HG03565 (cell line): ENCODE results near the gene ADAMTS2.

Experiments
- ATAC-seq: cut with Tn5 transposase; IDR thresholded peaks from one replicate; pipeline ENCODE4 v1.9.1; 2021; ENCODE audit warnings: mild to moderate bottlenecking, moderate library complexity; ENCODE audit not compliant: unreplicated experiment

Gene ADAMTS2

DNA sequence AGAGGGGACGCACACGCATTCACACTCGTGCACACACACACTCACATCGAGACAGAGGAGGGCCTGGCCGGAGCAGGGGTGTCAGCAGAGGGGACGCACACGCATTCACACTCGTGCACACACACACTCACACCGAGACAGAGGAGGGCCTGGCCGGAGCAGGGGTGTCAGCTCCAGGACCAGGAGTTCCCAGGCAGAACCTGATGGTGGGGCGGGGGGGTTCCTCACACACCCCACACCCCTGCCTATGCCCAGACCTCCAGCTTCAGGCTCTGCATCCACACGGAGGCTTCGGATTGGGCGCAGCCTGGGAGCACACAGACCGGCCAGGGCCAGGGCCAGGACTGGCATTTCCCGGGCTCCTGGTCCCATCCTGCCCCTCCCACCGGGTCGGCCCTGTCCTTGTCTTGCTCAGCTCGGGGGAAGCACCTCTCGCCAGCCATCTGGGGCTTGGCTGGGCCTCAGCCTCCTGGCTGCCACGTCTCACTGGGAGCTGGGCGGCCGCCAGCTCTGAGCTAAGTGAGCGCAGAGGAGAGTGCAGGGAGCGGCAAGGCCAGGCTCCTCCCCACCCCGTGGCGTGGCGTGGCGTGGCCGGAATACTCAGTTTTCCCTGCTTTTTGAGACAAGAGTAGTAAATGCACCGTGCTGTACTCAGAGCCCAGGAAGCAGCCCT is 31.3 kb downstream of the ADAMTS2 start:
- ATAC-seq = no peak

DNA sequence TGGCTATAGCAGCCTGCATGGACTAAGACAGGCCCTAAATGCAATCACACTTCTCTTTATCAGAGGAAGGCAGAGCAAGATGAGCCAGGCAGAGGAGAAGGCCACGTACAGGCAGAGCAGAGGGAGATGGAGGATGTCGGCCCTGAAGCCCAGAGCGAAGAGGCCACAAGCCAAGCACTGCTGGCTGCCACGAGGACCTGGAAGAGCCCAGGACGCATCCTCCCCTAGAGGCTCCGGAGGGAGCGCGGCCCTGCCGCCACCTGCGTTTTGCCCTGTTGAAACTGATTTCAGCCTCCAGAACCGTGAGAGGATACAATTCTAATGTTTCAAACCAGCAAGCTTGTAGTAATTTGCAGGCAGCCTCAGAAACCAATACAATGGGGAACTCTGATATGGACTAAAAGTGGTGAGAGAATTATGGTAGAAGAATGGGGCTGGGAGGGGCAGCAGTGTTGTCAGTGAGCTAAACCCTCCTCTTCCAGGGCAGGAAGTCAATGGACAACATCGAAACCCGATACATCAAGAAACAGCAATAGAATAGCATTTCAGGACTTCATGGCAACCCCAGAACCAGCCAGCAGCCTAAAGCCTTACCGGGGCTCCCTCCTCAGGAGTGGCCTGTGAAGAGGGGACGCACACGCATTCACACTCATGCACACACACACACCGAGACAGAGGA is 32.6 kb downstream of the ADAMTS2 start:
- no peak for ATAC-seq

DNA sequence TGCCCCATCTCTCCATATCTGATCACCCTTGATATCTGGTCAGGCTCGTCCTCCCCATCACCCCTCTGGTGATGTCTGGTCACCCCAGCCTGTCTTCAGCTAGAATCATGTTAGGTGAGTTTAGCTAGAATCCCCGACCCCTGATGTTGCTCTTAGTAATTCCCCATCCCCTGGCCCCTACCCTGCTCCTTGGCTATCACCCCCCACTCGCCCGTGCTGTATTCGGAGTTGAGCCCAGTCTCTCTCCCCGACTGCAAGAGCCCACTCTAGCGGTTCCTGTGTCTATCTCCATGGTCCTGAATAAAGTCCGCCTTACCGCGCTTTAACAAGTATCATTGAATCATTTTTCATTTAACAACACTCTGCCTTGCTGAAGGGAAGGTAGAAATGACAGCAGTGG is 33.7 kb downstream of the ADAMTS2 start:
- no peak for ATAC-seq

DNA sequence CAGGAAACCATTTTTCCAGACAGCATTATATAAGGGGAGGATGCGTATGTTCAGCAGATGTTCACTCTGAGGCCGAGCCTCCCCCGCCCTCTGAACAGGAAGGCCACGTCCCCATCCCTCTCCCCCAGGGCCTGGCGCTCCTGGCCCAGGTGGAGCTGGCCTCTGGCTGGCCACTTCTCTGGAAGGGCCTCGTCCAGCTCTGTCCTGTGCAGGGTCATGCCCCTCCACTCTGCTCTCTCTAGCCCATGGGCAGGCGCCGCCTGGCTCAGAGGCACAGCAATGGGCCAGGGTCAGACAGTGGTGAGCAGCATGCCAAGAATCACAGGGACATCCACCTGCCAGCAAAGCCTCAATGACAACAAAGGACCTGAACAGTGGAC is 34.2 kb downstream of the ADAMTS2 start:
- ATAC-seq = no peak

DNA sequence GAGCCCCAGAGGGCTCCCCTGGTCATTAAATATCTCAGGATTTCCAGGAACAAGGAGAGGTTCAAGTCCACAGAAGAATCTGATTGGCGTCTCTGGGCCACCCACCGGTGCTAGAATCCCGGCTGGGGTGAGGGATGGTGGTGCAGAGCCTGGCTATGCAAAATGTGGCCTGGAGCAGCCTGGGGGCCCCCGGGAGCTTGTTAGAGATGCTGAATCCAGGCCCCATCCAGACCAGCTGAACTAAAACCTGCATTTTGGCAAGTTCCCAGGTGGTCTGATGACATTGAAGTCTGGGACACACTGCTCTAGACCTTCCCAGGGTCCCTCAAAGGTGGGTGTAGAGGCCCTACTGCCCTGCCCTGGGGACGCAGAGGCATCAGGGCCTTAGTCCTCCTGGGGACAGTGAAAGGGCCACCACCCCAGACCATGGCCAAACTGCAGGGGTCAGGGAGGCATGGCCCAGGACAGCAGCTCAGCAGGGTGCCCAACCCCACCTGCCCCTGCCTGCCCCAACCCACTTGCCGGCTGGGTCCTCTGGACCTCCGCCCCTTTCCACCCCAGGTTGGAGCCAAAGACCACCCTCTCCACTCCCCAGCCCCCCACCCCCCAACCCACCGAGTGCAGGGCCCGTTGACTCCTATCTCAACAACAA is 34.7 kb downstream of the ADAMTS2 start:
- ATAC-seq = no peak

DNA sequence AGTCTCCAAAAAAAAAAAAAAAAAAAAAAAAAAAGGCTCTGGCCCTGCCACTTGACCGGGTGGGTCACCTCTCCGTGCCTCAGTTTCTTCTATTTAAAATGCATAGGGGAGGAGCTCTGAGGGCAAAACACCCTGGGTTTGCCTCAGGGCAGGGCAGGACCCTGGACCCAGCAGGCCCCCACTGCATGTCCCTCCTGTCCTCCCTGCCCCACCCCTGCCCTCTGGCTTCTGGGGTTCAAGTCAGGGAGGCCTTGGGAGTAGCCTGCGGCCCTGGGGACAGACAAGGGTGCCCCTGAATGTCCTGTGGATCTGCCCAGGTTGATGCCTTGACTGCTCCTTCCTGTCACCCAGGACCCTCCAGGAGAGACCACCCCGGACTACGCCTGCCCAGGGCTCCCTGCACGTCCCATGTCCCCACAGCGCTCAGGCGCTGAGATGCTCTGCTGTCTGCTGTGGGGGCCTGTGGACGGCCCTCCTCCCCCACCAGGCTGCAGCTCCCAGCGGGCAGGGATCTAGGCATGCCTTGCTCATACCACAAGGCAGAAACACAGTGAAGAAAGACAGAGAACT is 35.4 kb downstream of the ADAMTS2 start:
- no peak for ATAC-seq

DNA sequence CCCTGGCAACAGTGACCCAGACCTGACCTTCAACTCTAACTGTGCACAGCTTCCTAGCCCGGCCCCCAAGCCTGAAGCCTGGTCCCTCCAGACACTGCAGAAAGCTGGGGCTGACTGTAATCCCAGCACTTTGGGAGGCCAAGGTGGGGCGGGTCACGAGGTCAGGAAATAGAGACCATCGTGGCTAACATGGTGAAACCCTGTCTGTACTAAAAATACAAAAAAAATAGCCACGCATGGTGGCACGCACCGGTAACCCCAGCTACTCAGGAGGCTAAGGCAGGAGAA is 35.9 kb downstream of the ADAMTS2 start:
- ATAC-seq = no peak

DNA sequence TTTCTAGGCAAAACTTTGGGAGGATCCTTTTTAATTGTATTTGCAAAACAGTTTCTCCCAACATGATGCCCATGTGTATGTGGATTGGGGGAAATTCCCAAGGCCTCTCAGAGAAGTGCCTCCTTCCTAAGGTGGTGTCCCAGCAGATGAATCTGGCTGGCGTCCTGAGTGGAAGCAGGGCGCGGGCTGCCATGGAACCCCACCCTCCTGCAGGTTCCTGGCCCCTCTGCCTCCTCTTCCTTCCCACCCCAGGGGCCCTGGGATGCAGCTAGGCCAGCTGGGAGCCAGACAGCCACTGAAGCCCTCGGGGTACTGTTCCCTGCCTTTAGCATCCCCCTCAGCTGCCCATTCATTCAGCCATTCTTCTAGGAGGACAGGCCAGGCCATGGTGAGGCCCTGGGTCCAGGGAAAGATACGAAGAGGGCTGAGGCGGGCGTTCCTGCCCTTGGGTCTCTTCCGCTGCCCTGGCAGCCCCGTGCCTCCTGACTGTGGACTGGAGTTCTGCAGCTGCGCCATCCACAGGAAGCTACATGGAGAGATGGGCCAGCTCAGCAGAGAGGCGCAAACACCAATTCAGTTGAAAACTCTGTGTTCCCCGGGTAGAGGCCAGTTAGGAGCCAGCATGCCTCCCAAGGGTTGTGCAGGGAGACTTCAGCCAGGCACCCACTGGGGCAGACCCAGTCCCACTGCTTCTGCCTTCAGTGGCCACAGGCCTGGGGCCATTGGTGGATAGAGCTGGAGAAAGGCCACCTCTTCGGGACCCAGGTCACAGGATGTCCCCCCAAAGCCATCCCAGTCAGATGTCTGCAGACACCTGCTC is 36.5 kb downstream of the ADAMTS2 start:
- no peak for ATAC-seq

DNA sequence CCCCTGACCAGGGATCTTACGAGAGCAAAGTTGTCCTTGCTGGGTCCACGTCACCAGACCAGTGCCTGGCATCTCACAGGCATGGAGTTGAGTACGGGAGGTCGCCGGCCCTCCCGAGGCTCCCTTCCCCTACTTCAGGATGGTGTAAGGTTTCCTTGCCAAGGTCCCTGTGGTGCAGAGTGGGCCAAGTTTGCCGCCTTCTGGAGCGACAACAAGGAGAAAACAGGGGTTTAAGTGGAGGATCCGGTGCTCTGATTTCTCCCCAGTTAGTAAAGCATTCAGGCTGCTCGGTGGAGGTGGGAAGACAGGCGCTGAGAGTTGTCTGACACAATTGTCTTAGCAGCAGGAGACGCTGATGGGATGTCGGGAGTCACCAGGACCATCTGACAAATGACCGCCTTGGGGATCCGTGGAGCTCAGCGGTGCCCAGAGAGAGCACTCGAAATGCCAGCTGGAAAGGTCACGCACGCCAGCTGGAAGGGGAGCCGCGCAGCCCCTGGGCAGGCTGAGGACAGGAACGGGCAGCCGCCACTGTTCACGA is 37.3 kb downstream of the ADAMTS2 start:
- no peak for ATAC-seq

DNA sequence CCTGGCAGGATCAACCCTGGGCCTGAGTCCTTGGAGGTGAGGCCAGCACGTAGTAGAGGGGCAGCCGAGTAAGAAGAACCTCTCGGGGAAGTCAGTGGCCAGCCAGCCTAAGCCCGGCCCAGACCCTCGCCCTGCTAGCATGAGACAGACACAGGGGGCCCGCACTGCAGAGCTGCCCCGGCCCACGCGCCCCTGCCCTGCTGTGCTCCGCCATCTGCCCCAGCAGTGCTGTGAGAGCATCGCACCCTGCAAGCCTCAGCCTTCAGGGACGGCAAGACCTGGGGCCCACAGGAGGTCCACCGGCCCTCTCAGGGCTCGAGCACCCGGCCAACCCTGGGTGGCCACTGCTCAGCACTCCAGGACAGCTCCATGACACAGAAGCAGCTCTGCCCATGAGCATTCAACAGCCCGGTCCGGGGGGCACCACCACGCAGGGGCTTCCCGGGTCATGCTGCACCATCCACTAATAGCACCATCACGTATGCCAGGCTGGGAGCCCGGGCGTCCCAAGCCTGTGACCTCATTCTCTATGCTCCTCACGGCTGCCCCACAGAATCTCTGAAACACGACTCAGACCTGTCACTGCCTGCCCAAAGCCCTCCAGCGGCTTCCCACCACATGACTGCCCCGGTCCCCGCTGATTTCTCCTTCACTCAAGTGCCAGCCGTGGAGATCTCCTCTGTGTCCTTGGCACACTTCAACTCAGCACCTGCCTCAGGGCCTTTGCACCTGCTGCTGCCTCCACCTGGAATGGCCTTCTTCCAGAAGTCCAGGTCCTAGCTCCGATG is 38.1 kb downstream of the ADAMTS2 start:
- no peak for ATAC-seq

DNA sequence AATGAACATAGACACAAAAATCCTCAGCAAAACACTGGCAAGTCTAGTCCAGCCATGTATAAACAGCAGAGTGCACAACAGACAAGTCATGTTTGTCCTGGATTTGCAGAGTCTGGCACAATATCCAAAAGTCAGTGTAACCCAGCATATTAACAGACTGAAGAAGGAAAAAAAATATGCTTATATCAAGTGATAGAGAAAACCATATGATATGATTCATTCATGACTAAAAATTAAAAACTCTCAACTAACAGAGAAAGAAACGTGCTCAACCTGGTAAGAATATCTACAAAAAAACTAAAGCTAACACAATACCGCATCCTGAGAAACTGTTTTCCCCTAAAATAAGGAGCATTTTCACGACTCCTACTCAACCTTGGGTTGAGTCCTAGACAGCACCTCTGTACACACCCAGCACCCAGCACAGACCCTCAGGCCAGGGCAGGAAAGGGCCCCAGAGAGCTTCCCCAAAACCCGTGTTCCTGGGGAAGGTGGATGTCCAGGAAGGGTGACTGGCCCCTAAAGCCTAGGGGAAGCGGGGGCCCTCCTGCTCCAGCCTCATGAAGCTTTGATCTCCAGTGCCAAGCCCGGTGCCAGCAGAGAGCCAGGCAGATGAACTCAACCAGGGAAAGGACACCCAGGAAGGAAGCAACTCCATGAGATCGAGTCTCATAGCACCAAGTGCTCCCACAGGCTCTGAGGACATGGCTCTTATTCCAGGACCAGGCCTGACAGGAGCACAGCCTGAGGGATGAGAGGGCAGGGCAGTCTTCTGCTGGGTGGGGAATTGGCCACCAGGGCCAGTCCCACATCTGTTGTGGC is 38.9 kb downstream of the ADAMTS2 start:
- ATAC-seq = no peak

DNA sequence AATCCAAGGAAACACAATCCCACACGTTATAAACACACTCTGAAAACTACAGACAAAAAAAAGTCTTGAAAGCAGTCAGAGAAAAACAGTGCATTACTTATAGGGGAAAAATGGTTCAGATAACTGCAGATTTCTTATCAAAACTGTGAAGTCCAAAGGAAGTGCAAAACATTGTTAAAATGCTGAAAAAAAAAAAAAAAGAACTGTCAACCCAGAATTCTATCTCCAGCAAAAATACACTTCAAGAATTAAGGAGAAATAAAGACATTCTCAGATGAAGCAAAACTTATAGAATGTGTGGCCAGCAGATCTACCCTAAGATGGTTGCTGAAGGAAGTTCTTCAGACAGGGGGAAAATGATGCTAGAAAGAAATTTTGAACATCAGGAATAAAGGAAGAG is 40.4 kb downstream of the ADAMTS2 start:
- no peak for ATAC-seq

DNA sequence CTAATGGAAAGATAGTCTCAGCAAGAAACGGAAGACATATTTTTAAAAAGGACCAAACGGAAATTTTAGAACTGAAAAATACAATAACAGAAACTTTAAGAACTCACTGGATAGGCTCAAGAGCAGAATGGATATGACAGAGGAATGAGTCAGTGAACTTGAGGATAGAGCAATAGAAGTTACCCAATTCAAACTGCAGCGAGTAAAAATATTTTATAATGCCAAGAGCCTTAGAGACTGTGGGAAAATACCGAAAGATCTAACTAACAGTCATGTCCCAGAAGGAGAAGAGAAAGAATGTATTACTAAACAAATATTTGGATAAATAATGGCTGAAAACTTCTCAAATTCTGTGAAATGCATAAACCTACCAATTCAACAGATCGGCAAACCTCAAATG is 40.8 kb downstream of the ADAMTS2 start:
- no peak for ATAC-seq

DNA sequence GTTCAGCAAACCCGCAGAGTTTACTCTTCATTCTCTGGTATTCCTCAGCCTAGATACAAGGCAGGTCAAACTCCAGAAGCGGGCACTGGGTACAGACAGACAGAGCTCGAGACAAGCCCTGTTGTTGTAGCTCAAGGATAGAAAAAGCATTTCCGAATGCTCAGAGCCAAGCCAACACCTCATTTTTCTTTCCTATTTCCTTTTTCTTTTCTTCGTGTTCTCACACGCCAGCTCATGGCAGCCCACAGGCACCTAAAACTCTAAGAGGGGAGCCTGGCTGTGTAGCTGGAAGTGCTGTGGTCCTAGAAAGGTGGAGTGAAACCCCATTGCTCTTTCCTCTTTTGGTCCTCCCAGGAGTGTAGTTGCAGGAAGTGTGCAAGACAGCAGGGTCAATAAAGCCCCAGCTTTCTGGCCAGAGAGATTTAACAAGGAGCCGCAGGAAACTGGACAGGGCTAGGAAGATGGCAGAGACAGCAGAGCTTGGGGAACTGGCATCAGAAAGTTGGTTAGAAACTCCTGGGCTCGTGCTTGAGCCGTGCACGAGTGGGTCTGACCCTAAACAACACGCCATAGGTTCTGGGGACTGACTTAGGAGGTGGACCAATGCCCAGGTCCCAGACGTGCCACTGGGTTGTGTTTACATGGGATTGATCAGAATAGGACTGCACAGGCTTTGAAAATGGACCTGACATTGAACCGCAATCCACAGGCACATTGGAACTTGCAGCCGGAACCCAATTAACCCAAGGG is 41.6 kb downstream of the ADAMTS2 start:
- no peak for ATAC-seq

DNA sequence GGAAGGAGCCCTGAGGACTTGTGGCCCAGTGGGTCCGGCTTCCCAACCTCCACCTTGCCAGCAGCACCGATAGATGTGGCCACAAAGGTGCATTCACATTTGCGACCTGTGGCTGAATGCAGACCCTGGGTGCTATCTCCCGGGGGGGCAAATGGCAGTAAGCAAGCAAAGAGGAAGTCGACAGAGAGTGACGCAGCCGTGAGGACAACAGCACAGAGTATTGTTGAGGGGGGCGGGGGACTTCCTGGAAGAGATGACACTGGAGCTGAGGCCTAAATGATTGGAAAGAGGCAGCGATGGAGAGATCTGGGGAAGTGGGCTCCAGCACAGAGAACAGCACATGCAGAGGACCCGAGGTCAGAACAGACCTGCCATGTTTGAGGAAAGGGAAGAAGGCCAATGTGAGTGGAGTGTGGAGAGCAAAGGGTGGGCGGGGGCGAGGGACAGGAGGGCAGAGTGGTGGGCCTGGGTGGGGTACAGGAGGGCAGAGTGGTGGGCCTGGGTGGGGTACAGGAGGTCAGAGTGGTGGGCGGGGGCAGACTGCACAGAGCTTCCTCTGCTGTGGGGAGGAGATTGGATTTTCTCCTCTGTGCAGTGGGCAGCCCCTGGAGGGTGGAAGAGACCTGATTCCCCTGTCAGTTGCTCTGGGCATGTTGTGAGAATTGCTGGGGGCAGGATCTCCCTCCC is 42.6 kb downstream of the ADAMTS2 start:
- ATAC-seq = no peak

DNA sequence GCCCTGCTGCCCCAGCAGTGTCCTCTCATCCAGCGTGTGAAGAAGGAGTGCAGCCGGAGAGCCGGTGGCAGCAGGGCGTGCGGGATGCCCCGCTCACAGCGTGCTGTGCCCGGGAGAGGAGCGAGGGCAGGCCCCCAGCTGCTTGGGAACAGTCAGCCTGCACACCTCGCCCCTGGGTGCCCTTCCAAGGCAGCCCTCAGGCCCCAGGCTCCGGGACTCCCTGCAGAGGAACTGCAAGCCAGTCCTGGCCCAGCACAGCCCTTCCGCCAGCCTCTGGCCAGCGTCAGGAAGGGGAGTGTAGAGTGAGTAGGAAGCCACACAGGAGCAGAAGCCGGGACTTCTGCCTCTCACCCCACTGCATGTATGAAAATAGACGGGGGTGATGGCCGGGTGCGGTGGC is 43.5 kb downstream of the ADAMTS2 start:
- no peak for ATAC-seq

DNA sequence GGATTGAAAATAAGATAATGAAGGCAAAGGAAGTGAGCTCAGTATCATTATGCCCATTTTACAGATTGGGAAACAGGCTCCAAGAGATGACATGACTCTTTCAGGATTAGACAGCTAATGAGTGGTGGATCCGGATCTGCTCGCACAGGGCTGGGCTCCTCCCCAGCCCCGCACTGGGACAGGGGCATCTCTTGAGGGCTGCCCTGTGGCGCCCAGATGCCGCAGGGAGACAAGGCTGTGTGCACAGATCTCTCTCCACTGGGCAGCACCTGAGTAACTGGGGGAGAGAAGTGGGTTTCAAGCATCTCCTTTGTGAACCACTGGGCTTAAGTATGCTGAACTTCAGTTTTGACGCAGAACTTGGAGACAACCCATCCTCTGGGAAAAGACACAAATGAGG is 43.9 kb downstream of the ADAMTS2 start:
- ATAC-seq = no peak

DNA sequence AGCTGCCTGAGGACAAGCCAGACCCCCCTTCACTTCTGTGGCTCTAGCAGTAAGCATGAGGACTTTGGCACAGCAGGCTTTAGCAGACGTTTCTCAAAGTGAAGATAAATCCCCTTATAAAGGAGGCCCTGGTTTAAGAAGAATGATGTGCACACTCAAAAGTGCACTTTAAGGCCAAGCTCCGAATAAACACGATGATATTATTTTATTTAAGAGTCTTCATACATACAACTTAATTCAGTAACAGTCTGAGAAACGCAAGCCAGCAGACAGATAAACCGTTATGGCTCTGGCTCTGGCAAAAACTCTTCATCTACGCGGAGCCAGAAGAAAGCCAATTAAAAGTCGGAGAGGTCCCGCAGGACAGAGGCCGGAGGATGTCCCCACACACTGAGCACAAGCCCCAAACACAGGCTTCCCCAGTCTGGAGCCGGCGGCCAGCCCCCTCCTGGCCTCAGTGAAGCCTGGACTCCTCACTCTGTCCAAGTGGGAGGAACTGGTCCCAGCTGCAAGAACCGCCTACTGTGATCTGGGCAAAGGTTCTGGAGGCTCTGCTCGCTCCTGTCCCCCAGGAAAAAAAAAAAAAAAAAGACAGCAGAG is 44.6 kb downstream of the ADAMTS2 start:
- ATAC-seq = no peak
